ENCODE measurements around the gene RTN4RL1.
A peak's percentile ranks its signal among the peaks of the same experiment; 100 is the strongest.
"Not testable (repeated sequence)": the region's sequence is repeated elsewhere in the genome, so short reads cannot be mapped to it uniquely, and the experiment has no call there.

Gene RTN4RL1

DNA sequence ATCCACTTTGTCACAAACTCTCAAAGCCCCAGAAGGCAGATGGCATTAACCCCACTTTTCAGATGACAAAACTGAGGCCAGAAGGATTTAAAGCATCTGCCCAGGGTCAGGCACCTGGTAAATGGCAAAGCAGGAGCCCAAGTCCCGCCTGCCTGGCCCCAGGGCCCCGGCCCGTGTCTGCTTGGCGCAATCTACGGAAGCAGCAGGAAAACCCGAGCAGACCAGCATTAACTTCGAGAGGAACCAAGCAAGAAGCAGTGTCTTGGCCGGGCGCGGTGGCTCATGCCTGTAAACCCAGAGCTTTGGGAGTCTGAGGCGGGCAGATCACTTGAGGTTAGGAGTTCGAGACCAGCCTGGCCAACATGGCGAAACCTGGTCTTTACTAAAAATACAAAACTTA, 21.6 kb downstream of the RTN4RL1 start:
- no peak for DNase-seq (ENCODE audit: low spot score)

DNA sequence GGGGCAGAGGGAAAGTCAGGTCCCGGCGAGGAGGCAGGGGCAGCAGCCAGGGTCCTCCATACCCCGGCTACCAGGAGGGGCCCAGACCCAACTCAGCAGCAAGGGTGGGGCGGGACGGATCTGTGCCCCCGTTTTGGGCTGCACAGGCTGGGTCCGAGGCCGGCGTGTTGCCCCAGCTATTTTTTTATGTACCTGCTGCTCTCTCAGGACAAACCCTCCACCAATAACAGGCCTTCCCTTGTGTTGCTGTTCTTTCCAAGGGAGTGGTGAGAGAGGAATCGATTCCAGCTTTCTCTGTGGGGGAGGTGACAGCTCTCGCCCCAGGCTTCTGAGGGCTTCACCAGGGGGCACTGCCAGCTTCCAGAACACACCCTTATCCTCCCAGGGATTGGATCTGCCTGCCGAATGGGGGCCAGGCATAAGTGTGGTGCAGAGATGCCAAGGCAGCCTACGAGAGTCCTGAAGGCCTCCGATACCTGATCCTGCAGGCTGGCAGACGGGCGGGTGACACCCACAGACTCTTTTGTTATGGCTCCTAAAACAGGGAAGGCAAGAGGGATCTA, 22.3 kb downstream of the RTN4RL1 start:
- DNase-seq (ENCODE audit: low spot score), result no peak

DNA sequence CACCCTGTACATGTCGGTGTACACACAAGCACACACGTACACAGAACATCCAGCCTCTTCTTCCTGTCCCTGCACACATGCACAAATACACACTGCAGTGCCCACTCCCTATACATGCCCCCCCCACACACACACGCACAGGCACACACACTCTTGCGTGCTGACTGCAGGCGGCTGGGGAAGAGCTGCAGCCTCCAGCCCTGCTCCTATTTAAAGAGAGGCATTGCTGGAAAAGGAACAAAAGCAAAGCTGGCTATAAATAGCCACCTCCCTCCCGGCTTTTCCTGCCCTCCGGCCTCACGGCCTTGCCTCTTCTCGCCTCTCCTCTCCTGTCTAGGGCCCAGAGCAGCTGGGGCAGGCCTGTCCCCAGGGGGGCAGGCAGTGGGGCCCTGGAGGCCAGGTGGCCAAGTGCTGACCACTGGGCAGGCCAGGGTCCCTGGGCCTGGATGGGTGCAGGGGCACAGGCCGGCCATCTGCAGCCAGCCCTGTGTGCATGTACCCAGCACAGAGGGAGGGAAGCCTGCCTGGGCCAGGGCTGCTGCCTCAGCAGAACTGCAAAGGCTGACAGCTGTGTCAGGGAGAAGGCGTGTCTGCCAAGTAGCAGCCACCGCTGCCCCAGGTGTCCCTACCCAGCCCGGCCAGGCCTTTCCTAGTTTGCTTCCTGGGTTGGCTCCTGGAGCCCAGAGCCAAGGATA, 25.4 kb downstream of the RTN4RL1 start:
- peak; percentile 71 for DNase-seq (ENCODE audit: low spot score)

DNA sequence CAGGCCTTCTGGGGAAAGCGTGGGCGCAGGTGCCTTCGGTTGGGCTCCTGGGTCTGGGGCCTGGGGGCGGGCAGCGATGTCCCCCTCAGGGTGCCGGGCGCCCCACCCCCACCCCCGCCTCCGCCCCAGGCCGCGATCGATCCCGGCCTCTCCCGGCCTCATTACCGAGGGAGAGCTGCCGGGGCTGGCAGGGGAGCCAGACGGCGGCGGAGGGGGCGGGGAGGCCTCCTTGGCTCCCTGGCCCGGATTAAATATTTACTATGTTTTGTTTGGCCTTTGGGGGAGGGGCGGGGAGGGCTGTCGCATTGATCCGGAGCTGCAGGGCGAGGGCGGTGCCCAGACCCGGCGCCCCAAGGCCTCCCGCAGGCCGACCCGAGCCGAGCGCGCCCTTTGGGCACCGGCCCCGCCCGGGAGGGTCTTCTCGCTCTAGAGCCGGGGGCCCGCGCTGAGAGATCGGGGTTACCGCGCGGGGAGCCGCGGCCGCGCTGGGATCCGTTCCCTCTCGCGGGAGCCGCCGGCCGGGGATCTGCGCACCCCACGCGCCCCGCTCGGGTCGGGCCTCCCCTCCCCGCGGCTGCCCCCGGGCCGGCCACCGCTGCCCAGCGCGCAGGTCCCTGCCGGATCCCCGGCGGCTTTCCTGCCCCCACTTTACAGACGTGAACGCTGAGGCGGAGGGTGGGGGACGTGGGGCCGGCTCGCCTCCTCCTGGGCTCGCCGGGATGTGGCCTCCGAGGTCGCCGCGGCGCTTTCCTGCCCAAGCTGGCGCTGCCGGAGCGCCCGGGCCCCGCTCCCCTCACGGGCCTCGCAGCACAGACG, 27.0 kb downstream of the RTN4RL1 start:
- no peak for DNase-seq (ENCODE audit: low spot score)

DNA sequence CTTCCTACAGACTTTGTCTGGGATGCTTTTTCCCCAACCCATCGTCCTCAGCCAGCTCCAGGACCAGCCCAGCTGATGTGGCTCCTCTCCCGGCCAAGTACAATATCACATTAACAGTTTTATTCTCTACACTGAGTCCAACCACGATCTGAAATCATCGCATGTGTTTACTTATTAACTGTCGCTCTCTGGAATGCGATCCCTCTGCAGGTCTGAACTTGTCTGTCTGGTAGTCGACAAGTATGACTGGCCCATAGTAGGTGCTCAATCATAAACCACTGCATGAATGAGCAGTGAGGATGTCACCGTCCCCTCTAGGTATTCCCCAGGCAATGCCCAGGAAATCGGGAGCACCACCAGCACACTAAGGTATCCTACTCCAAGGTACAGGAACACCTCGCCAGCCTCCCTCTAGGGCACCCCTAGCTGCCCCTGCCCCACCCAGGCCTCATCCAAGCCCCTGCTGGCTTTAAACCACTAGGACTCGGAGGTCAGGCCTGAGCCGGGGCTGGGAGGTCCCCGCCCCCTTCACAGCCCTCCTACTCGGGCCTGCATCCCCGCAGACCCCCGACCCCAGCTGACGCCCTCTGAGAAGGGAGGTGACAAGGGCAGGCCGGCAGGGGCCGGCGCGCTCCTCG, 27.7 kb downstream of the RTN4RL1 start:
- DNase-seq (ENCODE audit: low spot score), result no peak

DNA sequence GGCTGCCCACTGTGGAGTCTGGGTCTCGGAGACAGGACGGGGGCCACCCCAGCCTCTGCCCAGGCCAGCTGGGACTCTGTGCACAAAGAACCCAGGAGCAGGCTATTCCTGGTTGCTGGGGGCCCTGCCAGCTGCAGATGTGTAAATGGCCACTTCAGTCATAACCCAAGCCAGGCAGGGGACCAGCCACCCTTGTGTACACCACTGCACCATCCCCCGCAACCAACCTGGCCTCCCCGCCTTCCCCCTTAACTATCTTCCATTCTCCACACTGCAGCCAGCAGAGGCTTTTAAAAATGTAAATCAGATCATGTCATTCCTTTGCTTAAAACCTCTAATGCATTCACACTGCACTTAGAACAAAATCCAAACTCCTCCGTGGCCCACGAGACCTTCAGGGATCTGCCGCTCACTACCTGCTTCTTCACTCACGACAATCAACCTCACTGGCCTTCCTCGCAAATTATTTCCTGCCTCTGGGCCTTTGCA, 28.3 kb downstream of the RTN4RL1 start:
- DNase-seq (ENCODE audit: low spot score), result no peak

DNA sequence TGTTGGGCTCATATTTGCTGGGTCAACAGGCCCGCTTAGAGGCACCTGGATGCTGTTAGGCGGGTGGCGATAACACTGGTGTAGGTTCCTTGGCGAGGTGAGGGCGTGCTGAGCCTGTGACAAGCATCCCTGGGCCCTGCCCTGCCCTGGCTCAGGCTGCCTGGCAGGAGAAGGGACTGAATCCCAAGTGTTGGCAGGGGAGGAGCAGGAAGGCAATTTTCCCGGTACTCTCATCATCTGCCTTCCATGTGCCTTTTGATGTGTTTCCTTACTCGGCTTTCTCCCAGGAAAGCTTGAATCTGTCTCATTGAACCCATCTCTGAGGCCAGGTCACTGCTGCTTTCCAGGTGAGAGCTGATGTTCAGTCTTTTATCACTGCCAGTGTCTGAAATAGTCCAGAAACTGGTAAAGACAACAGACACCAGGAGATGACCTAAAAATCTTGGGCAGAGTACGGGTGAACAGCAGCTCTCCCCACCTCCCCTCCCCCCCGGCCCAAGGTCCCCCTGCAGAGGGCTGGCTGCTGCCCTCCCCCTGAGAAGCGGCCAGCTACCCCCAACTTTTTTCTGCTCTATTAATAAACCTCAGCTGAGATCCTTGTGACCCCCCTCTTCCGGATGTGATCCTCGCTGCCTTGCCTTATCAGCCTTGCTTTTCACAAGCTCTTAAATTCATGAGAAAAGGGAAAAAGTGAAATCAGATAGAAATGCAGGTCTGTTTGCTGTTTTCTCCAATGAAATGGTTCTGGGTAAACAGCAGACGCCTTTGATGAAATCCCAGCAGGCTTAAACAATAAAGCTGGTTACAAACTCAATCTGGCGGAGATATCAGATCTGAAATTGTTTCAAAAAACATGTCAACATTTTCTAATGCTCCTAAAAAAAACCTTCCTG, 29.0 kb downstream of the RTN4RL1 start:
- no peak for DNase-seq (ENCODE audit: low spot score)

DNA sequence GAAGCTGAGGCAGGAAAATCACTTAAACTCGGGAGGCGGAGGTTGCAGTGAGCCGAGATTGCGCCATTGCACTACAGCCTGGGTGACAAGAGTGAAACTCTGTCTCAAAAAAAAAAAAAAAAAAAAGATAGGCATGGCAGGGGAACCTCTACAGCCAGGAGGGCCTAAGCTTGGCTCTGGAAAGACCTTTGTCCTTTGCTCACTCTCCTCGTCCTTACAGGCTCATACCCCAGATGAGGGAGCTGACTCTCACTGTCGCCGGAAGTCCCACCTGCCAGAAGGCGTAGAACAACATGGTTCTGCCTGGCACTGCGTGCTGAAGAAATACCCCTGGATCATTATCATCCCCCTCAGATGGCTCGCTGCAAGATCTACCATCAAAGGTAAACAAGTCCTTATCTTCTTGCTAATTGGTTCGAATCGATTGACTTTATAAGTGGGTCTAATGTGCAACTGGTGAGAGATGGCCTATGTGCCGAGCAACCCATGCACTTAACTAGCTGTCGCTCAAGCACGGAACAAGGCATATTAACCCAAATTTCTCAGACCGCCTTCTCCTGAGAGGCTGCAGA, 29.7 kb downstream of the RTN4RL1 start:
- DNase-seq (ENCODE audit: low spot score), result no peak

DNA sequence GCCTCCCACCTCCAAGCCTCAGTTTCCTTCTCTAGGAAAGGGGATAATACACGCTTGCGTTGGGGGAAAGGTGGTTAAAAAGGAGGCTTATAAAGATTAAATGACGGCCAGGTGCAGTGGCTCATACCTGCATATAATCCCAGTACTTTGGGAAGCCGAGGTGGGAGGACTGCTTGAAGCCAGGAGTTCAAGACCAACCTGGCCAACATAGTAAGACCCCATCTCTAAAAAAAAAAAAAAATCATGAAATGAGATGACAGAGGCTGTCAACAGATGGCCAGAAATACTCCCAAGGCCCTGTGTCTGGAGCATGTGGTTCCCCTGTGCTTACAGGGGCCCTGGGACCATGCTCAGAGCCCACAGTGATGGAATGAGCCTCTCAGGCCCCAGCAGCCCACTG, 30.4 kb downstream of the RTN4RL1 start:
- no peak for DNase-seq (ENCODE audit: low spot score)

DNA sequence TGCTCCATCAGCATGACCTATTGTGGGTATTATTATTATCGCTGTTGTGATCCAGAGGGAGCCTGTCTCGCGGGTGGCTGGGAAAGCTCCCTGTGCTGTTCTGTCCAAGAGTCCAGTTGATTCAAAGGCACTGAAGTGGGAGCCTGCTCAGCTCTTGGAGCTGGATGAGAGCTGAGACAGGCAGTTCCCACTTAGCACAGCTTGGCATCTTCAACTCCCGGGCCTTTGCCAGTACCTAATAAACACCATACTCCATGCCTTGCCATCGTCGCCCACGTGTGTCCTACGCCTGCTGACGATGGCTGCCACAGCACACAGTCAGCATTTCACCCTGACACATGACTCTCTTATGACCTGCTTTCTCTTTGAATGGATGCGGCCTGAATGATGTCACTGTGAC, 32.6 kb downstream of the RTN4RL1 start:
- peak; percentile 81 for DNase-seq (ENCODE audit: low spot score)

DNA sequence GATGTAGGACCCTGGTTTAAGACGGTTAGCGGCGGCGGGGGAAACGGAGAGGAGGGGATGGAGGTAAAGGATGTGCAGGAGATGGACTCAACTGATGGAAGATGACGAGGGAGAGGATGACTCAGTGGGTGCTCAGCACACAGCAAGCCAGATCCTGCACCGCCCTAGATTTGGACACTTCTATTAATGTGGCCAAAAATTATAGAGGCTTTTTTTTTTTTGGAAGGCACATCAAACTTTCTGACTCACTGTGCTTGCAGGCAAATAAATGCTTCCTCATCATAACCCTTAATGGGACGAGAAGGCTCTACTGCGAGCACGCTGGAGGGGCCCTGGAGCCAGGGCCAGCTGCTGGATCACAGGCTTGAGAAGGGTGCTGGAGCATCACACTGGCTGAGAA, 36.0 kb downstream of the RTN4RL1 start:
- DNase-seq (ENCODE audit: low spot score), result peak; percentile 39

DNA sequence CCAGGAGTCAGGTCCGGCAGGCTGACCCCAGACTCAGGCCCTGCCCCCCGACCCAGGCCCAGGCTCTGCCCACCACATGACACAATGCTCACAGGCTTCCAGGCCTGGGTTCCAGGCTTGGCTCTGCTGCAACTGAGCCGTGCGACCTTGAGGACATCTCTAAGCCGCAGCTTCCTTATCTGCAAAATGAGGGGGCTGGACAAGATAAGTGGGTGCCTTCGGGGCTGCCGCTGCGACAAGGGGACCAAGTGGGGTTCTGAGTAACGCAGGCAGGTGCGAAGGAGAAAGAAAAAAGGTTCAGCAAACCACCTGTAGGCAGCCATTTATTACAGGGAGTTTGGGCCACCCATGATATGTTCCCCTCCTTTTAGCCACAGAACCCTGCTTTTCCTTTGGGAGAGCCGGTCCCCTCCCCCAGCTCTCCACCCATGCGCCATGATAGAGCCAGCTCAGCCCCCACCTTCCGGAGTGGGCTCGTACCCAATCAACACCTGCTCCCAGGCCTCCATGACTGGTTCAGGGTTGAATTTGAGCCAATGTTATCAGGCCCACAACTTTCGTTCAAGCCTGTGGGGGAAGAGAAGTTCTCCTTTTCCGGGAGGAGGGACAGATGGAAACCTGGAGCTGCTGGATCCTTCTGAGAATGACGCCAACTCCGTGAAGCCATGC, 38.2 kb downstream of the RTN4RL1 start:
- DNase-seq (ENCODE audit: low spot score), result no peak

DNA sequence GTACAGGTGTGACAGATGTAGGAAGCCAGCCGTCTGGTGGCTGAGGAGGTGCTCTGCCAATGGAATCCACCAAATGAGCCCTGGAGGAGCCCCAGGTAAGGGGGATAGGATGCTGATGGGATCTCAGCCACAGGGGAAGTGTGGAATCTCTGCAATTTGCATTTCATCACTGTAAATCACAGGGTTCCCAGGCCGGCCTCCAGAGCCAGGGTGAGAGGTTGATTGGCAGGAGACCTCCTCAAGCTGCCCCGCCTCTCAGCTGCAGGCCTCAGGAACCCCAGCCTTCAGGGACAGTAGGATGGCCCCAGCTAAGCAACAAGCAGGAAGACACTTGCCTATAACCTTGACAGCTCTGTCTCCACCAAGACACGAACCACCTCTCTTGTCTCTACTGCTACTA, 39.4 kb downstream of the RTN4RL1 start:
- DNase-seq (ENCODE audit: low spot score), result no peak

DNA sequence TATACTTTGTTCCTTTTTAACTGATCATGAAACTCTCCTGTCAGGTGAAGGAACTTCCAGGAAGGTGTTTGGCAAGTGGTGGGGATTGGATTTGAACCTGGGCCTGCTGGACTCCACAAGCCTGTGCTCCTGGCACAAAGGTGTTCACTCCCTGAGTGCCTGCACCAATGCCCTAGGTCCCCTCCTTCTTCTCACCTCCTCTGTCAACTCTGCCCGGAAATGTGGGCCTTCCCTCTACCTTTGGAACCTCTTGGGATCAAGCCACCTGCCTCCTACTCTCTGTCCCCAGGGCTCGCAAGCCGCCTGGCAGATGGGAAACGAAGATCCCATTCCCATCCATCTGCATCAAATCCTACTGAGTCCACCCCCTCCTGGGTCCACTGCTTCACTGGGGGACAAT, 40.0 kb downstream of the RTN4RL1 start:
- no peak for DNase-seq (ENCODE audit: low spot score)

DNA sequence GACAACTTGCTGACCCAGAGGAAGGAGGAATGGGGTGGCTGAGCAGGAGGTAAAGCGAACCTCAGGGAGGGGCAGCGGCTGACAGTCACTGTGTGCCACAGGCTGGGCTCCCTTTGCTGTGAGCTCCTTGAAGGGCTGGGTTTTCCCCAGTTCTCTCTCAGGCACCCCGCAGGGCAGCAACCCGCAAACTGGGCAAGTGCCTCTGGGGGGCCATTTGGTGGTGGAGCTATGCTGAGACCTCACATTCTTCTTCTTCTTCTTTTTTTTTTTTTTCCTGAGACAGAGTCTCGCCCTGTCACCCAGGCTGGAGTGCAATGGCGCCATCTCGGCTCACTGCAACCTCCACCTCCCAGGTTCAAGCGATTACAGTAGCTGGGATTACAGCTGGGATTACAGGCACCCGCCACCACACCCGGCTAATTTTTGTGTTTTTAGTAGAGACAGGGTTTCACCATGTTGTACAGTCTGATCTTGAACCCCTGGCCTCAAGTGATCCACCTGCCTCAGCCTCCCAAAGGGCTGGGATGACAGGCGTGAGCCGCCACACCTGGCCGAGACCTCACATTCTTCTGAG, 42.3 kb downstream of the RTN4RL1 start:
- DNase-seq (ENCODE audit: low spot score), result not testable (repeated sequence)

DNA sequence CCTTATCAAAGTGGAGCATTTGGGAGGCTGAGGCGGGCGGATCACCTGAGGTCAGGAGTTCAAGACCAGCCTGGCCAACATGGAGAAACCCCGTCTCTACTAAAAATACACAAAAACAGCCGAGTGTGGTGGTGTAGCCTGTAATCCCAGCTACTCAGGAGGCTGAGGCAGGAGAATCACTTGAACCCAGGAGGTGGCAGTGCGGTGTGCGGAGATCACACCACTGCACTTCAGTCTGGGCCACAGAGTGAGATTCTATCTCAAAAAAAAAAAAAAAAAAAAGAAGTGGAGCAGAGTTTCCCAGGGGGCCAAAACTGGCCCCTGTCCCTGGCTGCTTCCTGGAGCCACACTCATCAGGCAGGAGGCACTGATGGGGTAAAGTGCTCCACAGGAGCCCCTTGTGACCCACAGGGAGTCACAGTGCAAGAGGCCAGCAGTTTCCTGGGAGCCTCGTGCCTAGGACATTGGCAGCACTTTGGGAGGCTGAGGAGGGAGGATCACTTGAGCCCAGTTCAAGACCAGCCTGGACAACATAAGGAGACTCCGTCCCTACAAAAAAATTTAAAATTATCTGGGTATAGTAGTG, 44.4 kb downstream of the RTN4RL1 start:
- DNase-seq (ENCODE audit: low spot score), result no peak

DNA sequence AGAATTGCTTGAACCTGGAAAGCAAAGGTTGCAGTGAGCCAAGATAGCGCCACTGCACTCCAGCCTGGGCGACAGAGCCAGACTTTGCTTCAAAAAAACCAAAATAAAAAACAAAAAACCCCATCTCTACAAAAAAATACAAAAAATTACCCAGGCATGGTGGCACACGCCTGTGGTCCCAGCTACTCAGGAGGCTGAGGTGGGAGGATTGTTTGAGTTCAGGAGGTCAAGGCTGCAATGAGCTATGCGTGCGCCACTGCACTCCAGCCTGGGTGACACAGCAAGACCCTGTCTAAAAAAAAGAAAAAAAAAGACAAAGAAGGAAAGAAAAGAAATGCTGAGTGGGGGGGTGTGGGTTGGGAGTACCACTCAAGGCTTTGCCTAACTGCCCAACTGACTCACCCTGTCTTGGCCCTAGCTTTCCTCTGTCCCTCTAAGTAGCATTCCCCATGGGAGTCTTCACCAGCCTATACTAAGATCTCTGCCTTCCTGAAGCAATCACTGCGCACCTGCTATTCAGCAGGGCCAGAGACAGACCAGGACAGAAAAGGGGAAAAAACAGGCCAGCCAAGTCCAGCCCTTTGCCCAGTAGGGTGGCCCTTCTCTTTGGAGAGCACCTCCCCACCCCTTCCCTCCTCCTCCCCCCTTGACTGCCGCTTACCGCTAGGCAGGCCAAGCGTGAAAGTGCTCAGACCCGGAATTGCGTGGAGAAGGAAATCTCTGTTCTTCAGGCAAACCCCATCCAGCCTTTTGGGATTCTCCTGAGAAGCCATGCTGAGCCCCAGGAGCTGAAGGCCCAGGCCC, 45.8 kb downstream of the RTN4RL1 start:
- DNase-seq (ENCODE audit: low spot score), result no peak

DNA sequence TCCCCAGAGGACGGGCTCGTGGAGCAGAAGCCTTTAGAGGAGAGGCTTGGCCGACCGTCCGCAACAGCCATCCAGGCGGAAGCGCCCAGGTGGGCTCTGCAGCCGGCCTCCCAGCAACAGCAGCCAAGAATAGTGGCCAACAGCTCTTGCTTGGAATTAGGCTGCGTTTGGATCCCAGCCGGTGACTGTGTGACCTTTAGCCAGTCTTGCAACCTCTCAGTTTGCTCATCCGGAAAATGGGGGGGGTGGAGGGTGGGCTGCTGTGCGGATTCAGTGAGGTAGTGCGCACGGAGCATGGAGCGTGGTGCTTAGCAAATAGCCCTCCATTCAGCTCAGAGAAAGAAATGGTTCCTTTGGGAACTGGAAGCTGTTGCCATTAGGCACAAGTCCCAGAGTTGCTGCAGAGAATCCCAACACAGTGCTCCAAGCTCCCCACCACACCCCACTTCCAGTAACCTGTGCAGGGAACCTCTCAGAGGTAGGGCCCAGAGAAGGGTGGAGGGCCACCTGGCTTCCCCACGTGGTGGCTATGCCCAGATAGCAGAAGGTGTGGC, 46.7 kb downstream of the RTN4RL1 start:
- no peak for DNase-seq (ENCODE audit: low spot score)
